Measurements from ENCODE around the gene FUT3.
"Not testable (repeated sequence)": the region's sequence is repeated elsewhere in the genome, so short reads cannot be mapped to it uniquely, and the experiment has no call there.

The FUT3 gene

GRCh38 chr19:5844456-5845433 lies 6.5 kb downstream of the FUT3 start:
- no peak for DNase-seq

GRCh38 chr19:5843295-5843927 lies 7.8 kb downstream of the FUT3 start:
- no peak for DNase-seq

- not testable (repeated sequence) for DNase-seq
Observed at GRCh38 chr19:5841735-5842111, 9.5 kb downstream of the FUT3 start.

- DNase-seq: no peak
Observed at GRCh38 chr19:5839065-5840017, 11.9 kb downstream of the FUT3 start, which contains the start of gene FUT6. Gene FUT6, minus strand, starts transcription at chr19:5839702. Its CDS starts 7,135 bp downstream, at chr19:5832567.

GRCh38 chr19:5838353-5839064 lies 12.7 kb downstream of the FUT3 start:
- DNase-seq: no peak

- DNase-seq: no peak
Observed at GRCh38 chr19:5837761-5838352, 13.4 kb downstream of the FUT3 start.

- no peak for DNase-seq
Observed at GRCh38 chr19:5832527-5833216, 18.6 kb downstream of the FUT3 start.

GRCh38 chr19:5832061-5832460 lies 19.2 kb downstream of the FUT3 start:
- no peak for DNase-seq

- DNase-seq: no peak
Observed at GRCh38 chr19:5831159-5831558, 20.1 kb downstream of the FUT3 start.

GRCh38 chr19:5829567-5830310 lies 21.5 kb downstream of the FUT3 start:
- DNase-seq: no peak

GRCh38 chr19:5828661-5829566 lies 22.3 kb downstream of the FUT3 start:
- DNase-seq: peak; percentile 63 to 75

GRCh38 chr19:5827891-5828660 lies 23.2 kb downstream of the FUT3 start:
- DNase-seq: peak; percentile 51 to 94

GRCh38 chr19:5827342-5827890 lies 23.8 kb downstream of the FUT3 start:
- DNase-seq: no peak

- peak; percentile 66 to 91 for DNase-seq
Observed at GRCh38 chr19:5826531-5827341, 24.5 kb downstream of the FUT3 start.

GRCh38 chr19:5825178-5825577 lies 26.1 kb downstream of the FUT3 start:
- DNase-seq: no peak

GRCh38 chr19:5824751-5825150 lies 26.5 kb downstream of the FUT3 start:
- DNase-seq: no peak

All from NCI-H526 (cell line).